Measurements from ENCODE around the gene DNAH10.

GRCh38 chr12:123984903-123985302, 222.8 kb downstream of the DNAH10 start:
- TF ChIP-seq CTCF (IDR thresholded peaks at IDR 0.05), result no peak
- TF ChIP-seq, protein P1, sequence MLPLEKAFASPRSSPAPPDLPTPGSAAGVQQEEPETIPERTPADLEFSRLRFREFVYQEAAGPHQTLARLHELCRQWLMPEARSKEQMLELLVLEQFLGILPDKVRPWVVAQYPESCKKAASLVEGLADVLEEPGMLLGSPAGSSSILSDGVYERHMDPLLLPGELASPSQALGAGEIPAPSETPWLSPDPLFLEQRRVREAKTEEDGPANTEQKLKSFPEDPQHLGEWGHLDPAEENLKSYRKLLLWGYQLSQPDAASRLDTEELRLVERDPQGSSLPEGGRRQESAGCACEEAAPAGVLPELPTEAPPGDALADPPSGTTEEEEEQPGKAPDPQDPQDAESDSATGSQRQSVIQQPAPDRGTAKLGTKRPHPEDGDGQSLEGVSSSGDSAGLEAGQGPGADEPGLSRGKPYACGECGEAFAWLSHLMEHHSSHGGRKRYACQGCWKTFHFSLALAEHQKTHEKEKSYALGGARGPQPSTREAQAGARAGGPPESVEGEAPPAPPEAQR (CRISPR knock-in tag; IDR thresholded peaks at IDR 0.05), result no peak
- no peak for TF ChIP-seq STAT6 (CRISPR knock-in tag; conservative IDR thresholded peaks at IDR 0.05; ENCODE audit: low read depth)
- no peak for TF ChIP-seq USF2 (CRISPR knock-in tag; IDR thresholded peaks at IDR 0.05)
- TF ChIP-seq MYBL2 (CRISPR knock-in tag; IDR thresholded peaks at IDR 0.05), result no peak
- TF ChIP-seq, protein P2, sequence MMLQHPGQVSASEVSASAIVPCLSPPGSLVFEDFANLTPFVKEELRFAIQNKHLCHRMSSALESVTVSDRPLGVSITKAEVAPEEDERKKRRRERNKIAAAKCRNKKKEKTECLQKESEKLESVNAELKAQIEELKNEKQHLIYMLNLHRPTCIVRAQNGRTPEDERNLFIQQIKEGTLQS (CRISPR knock-in tag; conservative IDR thresholded peaks at IDR 0.05), result no peak
- TF ChIP-seq FOXK1 (CRISPR knock-in tag; IDR thresholded peaks at IDR 0.05), result no peak
- no peak for TF ChIP-seq RELA (CRISPR knock-in tag; IDR thresholded peaks at IDR 0.05; ENCODE audit: borderline replicate concordance)
- TF ChIP-seq USF1 (CRISPR knock-in tag; IDR thresholded peaks at IDR 0.05), result no peak
- no peak for TF ChIP-seq IRF1 (CRISPR knock-in tag; IDR thresholded peaks at IDR 0.05)
- no peak for TF ChIP-seq JUN (CRISPR knock-in tag; IDR thresholded peaks at IDR 0.05)
- no peak for TF ChIP-seq E2F4 (CRISPR knock-in tag; IDR thresholded peaks at IDR 0.05; ENCODE audit: borderline replicate concordance, low read depth)
